Ectodermal cell (in vitro differentiated cells): ENCODE measurements around the gene TNS3.

ENCODE experiments used
- H3K27ac ChIP-seq: 2 replicates; pipeline ENCODE4 v1.7.0; 2013; ENCODE audit warnings: mild to moderate bottlenecking, low read depth, low read length; ENCODE audit not compliant: insufficient read depth, poor library complexity, severe bottlenecking
- H3K27me3 ChIP-seq: 2 replicates; pipeline ENCODE4 v1.7.0; 2013; ENCODE audit warnings: mild to moderate bottlenecking, low read length; ENCODE audit not compliant: insufficient read depth, control insufficient read depth, poor library complexity, severe bottlenecking
- H3K36me3 ChIP-seq: one replicate; pipeline ENCODE4 v1.7.0; 2013; ENCODE audit warnings: low read length; ENCODE audit not compliant: control insufficient read depth, insufficient read depth
- H3K4me1 ChIP-seq: one replicate; pipeline ENCODE4 v1.7.0; 2013; ENCODE audit warnings: low read length; ENCODE audit not compliant: control insufficient read depth, insufficient read depth
- H3K4me3 ChIP-seq: 2 replicates; pipeline ENCODE4 v1.7.0; 2013; ENCODE audit warnings: low read depth, low read length, control low read depth; ENCODE audit not compliant: insufficient read depth
- H3K9me3 ChIP-seq: 2 replicates; pipeline ENCODE4 v1.7.0; 2013; ENCODE audit warnings: mild to moderate bottlenecking, low read length, moderate library complexity; ENCODE audit not compliant: control insufficient read depth
- WGBS, 2 experiments: methylation state at CpG; one replicate each; pipeline ENCODE4 v1.1.7; 2013; ENCODE audit warnings: missing lambda C conversion rate in 2 of 2; 5-methylcytosine and 5-hydroxymethylcytosine counted together

The TNS3 gene

GRCh38 chr7:47572939-47573757 lies 8.8 kb downstream of the TNS3 start:
- 64 to 69% methylated on average over 19 of the region's 19 CpGs for WGBS, 2 experiments
- H3K27ac ChIP-seq: no peak overlapping the region
- no peak overlapping the region for H3K4me3 ChIP-seq
- no peaks in the 10 kb centered on the region for H3K9me3 ChIP-seq
- peaks cover 15% of the 10 kb centered on the region for H3K4me1 ChIP-seq
- H3K27me3 ChIP-seq: no peaks in the 10 kb centered on the region
- no peaks in the 10 kb centered on the region for H3K36me3 ChIP-seq

- Histone ChIP-seq H3K4me3 (no peak overlapping the region), H3K36me3 (no peaks in the 10 kb centered on the region), H3K27ac (no peak overlapping the region), H3K9me3 (no peaks in the 10 kb centered on the region), H3K27me3 (no peaks in the 10 kb centered on the region), H3K4me1 (peaks cover 9% of the 10 kb centered on the region)
- WGBS, 2 experiments: 93% methylated on average over 11 to 14 of the region's 14 CpGs
These were observed 9.8 kb downstream of the TNS3 start for GRCh38 chr7:47572094-47572445.

- Histone ChIP-seq H3K36me3 (no peaks in the 10 kb centered on the region), H3K27me3 (no peaks in the 10 kb centered on the region), H3K4me1 (peaks cover 8% of the 10 kb centered on the region), H3K9me3 (no peaks in the 10 kb centered on the region), H3K4me3 (no peak overlapping the region), H3K27ac (no peak overlapping the region)
- WGBS, 2 experiments: 89% methylated on average over 24 of the region's 24 CpGs
These were observed 10.4 kb downstream of the TNS3 start for GRCh38 chr7:47571331-47572093.

- peaks cover 14% of the 10 kb centered on the region for H3K4me1 ChIP-seq
- H3K4me3 ChIP-seq: no peak overlapping the region
- no peak overlapping the region for H3K27ac ChIP-seq
- H3K27me3 ChIP-seq: no peaks in the 10 kb centered on the region
- no peaks in the 10 kb centered on the region for H3K9me3 ChIP-seq
- no peaks in the 10 kb centered on the region for H3K36me3 ChIP-seq
- WGBS, 2 experiments: 88 to 96% methylated on average over 4 of the region's 4 CpGs
These were observed 11.3 kb downstream of the TNS3 start for GRCh38 chr7:47570649-47571050.

GRCh38 chr7:47568547-47568946 lies 13.4 kb downstream of the TNS3 start:
- Histone ChIP-seq H3K4me1 (peaks cover 14% of the 10 kb centered on the region), H3K4me3 (no peak overlapping the region), H3K36me3 (no peaks in the 10 kb centered on the region), H3K27me3 (no peaks in the 10 kb centered on the region), H3K9me3 (no peaks in the 10 kb centered on the region), H3K27ac (no peak overlapping the region)
- WGBS, 2 experiments: 95 to 97% methylated on average over 13 of the region's 13 CpGs

GRCh38 chr7:47568056-47568455 lies 13.9 kb downstream of the TNS3 start:
- 95% methylated on average over 7 of the region's 7 CpGs for WGBS, 2 experiments
- no peaks in the 10 kb centered on the region for H3K27me3 ChIP-seq
- H3K36me3 ChIP-seq: no peaks in the 10 kb centered on the region
- H3K27ac ChIP-seq: no peak overlapping the region
- no peaks in the 10 kb centered on the region for H3K9me3 ChIP-seq
- H3K4me3 ChIP-seq: no peak overlapping the region
- H3K4me1 ChIP-seq: peaks cover 14% of the 10 kb centered on the region

- no peaks in the 10 kb centered on the region for H3K27me3 ChIP-seq
- peaks cover 8% of the 10 kb centered on the region for H3K4me1 ChIP-seq
- no peaks in the 10 kb centered on the region for H3K36me3 ChIP-seq
- H3K4me3 ChIP-seq: no peak overlapping the region
- H3K9me3 ChIP-seq: no peaks in the 10 kb centered on the region
- no peak overlapping the region for H3K27ac ChIP-seq
- WGBS, 2 experiments: 91% methylated on average over 10 to 11 of the region's 11 CpGs
These were observed 16.2 kb downstream of the TNS3 start for GRCh38 chr7:47565640-47566250.

GRCh38 chr7:47563521-47563920 lies 18.4 kb downstream of the TNS3 start:
- peaks cover 9% of the 10 kb centered on the region for H3K4me1 ChIP-seq
- no peak overlapping the region for H3K27ac ChIP-seq
- no peaks in the 10 kb centered on the region for H3K36me3 ChIP-seq
- 96 to 97% methylated on average over 4 of the region's 4 CpGs for WGBS, 2 experiments
- H3K27me3 ChIP-seq: no peaks in the 10 kb centered on the region
- H3K4me3 ChIP-seq: no peak overlapping the region
- no peaks in the 10 kb centered on the region for H3K9me3 ChIP-seq

GRCh38 chr7:47561715-47562446 lies 20.0 kb downstream of the TNS3 start:
- H3K36me3 ChIP-seq: no peaks in the 10 kb centered on the region
- peaks cover 17% of the 10 kb centered on the region for H3K4me1 ChIP-seq
- no peaks in the 10 kb centered on the region for H3K9me3 ChIP-seq
- H3K27me3 ChIP-seq: no peaks in the 10 kb centered on the region
- no peak overlapping the region for H3K27ac ChIP-seq
- WGBS, 2 experiments: 95% methylated on average over 3 of the region's 3 CpGs
- no peak overlapping the region for H3K4me3 ChIP-seq
